ENCODE data around the gene ATAD2B.

The ATAD2B gene

DNA sequence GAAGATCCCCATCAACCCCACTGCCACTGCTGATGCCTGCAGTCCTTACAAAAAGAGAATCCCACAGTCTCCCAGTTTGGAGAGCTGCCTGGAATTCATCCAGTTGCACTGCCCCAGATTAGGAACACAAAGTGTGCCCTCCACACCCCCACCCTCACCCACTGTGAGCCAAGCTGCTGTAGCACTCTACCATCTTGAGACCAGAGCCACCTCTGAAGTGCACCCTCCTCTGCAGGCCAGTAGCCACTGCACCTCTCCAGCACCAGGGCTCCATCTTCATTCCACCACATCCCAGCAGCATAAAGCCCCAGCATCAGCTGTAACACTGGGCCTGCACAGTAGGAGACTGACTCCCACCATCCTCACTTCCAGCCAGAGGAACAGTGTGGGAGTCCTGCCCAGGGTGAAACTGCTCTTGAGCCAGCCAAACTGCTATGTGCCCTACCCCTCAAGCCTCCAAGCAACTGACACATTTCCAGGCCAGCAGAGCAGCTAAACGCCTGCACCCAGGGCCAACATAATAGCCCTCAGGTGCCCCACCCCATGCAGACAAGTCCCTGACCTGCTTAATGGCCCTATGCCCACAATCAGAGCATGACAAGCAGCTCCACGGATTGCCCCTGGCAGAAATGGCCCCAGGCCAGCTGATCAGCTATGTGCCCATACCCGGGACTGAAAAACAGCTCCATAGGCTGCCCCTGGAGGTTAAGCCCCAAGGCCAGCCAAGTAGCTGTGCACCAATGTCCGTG is 206.0 kb downstream of the ATAD2B start:
- H3K9ac ChIP-seq (ENCODE audit: low read length), result no peak overlapping the region
- H3K4me1 ChIP-seq (ENCODE audit: insufficient read depth, low read length, severe bottlenecking), result no peaks in the 10 kb centered on the region
- no peaks in the 10 kb centered on the region for H4K20me1 ChIP-seq (ENCODE audit: insufficient read depth, low read length)
- H3K4me2 ChIP-seq (ENCODE audit: low read length), result no peak overlapping the region
- no peak overlapping the region for H3K27ac ChIP-seq (ENCODE audit: low read depth, low read length, poor library complexity, severe bottlenecking)
- no peak overlapping the region for H2AFZ ChIP-seq (ENCODE audit: low read length)
- no peaks in the 10 kb centered on the region; the same call in 1 of the 2 replicates for H3K36me3 ChIP-seq (ENCODE audit: insufficient read depth, low read length)
- no peak overlapping the region for H3K4me3 ChIP-seq (ENCODE audit: low read depth, low read length, poor library complexity, severe bottlenecking)
- H3K79me2 ChIP-seq (ENCODE audit: insufficient read depth, low read length), result no peaks in the 10 kb centered on the region
- TF ChIP-seq EZH2 (IDR thresholded peaks at IDR 0.05; ENCODE audit: borderline replicate concordance, low read length), result no peak
- no peak for TF ChIP-seq CTCF (IDR thresholded peaks at IDR 0.05; ENCODE audit: low read length)
- H3K9me3 ChIP-seq (ENCODE audit: low read length), result peaks cover 6% of the 10 kb centered on the region; the same call in 1 of the 2 replicates
- H3K27me3 ChIP-seq (ENCODE audit: insufficient read depth, low read length), result no peaks in the 10 kb centered on the region
- no peaks in the 10 kb centered on the region for H3F3A ChIP-seq (ENCODE audit: insufficient read depth, low read length)
- H3K9me2 ChIP-seq (ENCODE audit: low read depth, low read length), result no peaks in the 10 kb centered on the region

DNA sequence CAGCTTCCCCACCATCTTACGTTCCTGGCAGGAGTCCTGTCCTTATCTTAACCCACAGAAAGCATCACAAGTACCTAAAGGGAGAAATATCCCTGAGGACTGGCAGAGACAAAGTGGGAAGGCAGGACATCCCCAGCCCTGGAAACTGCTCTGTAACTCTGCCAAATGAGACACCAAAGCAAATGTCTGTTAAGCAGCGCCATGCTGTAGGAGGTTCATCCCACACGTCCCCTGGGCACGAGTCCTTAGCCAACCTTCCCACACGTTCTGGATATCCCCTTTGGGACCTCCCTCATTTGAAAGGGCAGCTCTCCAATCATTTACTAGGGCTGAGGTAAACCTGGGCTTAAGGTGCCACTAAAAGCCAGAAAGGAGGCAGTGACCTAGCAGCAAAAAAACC is 207.2 kb downstream of the ATAD2B start:
- TF ChIP-seq CTCF (IDR thresholded peaks at IDR 0.05; ENCODE audit: low read length) (no peak), EZH2 (IDR thresholded peaks at IDR 0.05; ENCODE audit: borderline replicate concordance, low read length) (no peak)
- H3K9ac ChIP-seq (ENCODE audit: low read length), result no peak overlapping the region
- H3K36me3 ChIP-seq (ENCODE audit: insufficient read depth, low read length), result no peaks in the 10 kb centered on the region; the same call in 1 of the 2 replicates
- H3K9me2 ChIP-seq (ENCODE audit: low read depth, low read length), result no peaks in the 10 kb centered on the region
- H3K4me3 ChIP-seq (ENCODE audit: low read depth, low read length, poor library complexity, severe bottlenecking), result no peak overlapping the region
- H3K79me2 ChIP-seq (ENCODE audit: insufficient read depth, low read length), result no peaks in the 10 kb centered on the region
- peaks cover 6% of the 10 kb centered on the region; the same call in 1 of the 2 replicates for H3K9me3 ChIP-seq (ENCODE audit: low read length)
- no peaks in the 10 kb centered on the region for H3K4me1 ChIP-seq (ENCODE audit: insufficient read depth, low read length, severe bottlenecking)
- H4K20me1 ChIP-seq (ENCODE audit: insufficient read depth, low read length), result no peaks in the 10 kb centered on the region
- no peaks in the 10 kb centered on the region for H3K27me3 ChIP-seq (ENCODE audit: insufficient read depth, low read length)
- H3K27ac ChIP-seq (ENCODE audit: low read depth, low read length, poor library complexity, severe bottlenecking), result no peak overlapping the region
- no peak overlapping the region for H2AFZ ChIP-seq (ENCODE audit: low read length)
- no peaks in the 10 kb centered on the region for H3F3A ChIP-seq (ENCODE audit: insufficient read depth, low read length)
- no peak overlapping the region for H3K4me2 ChIP-seq (ENCODE audit: low read length)

DNA sequence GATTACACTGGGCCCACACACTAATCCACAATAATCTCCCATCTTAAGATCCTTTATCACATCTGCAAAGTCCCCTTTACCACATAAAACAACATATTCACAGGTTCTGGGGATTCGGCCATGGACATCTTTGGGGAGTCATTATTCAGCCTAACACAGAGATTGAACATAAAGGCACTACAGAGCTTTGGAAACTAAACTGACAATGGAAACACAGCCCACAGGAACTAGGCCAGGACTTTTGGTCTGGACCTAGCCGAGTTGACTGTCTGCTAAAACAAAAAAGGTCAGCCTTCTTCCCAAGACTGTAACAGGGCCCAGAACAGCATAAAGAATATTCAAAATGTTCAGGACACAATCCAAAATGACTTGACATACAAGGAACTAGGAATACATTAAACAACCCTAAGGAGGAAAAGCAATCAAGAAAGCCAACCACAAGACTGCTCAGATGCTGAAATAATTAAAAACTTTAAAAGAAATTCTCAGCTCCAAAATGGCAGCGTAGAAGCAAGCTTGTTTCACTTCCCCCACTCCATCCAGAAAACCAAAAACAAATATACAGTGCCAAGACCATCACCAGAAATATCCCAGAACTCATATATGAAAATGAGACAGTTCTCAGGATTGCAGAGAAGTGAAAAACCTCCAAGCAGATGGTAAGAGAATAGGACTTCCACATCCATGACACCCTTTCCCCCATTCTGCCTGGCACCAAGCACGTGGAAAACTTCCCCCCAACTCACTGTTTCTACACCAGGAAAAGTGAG is 207.8 kb downstream of the ATAD2B start:
- H3K4me2 ChIP-seq (ENCODE audit: low read length), result no peak overlapping the region
- no peak overlapping the region for H3K9ac ChIP-seq (ENCODE audit: low read length)
- H3K4me1 ChIP-seq (ENCODE audit: insufficient read depth, low read length, severe bottlenecking), result no peaks in the 10 kb centered on the region
- H2AFZ ChIP-seq (ENCODE audit: low read length), result no peak overlapping the region
- H3K79me2 ChIP-seq (ENCODE audit: insufficient read depth, low read length), result no peaks in the 10 kb centered on the region
- TF ChIP-seq EZH2 (IDR thresholded peaks at IDR 0.05; ENCODE audit: borderline replicate concordance, low read length), result no peak
- TF ChIP-seq CTCF (IDR thresholded peaks at IDR 0.05; ENCODE audit: low read length), result no peak
- H3K27ac ChIP-seq (ENCODE audit: low read depth, low read length, poor library complexity, severe bottlenecking), result no peak overlapping the region
- no peaks in the 10 kb centered on the region for H3K27me3 ChIP-seq (ENCODE audit: insufficient read depth, low read length)
- H4K20me1 ChIP-seq (ENCODE audit: insufficient read depth, low read length), result no peaks in the 10 kb centered on the region
- H3K9me3 ChIP-seq (ENCODE audit: low read length), result peaks cover 6% of the 10 kb centered on the region; the same call in 1 of the 2 replicates
- H3K9me2 ChIP-seq (ENCODE audit: low read depth, low read length), result no peaks in the 10 kb centered on the region
- no peaks in the 10 kb centered on the region for H3F3A ChIP-seq (ENCODE audit: insufficient read depth, low read length)
- no peaks in the 10 kb centered on the region; the same call in 1 of the 2 replicates for H3K36me3 ChIP-seq (ENCODE audit: insufficient read depth, low read length)
- H3K4me3 ChIP-seq (ENCODE audit: low read depth, low read length, poor library complexity, severe bottlenecking), result no peak overlapping the region

Data from OCI-LY1 (cell line).